ENCODE results near the gene NOP53. TPM values are rescaled to one million over a fixed set of nuclear protein-coding genes. Genes with fewer than 3 reads are reported as not detected.

NOP53 gene
- total RNA-seq (100 to 1,000 TPM; 131 to 208 (median 177) TPM), polyA plus RNA-seq (100 to 1,000 TPM; 210 to 256 TPM)
- long read RNA-seq, donor 1, transcript NOP53-206 (2 exons, 265 nt): minor isoform, 67 of 331 reads
- long read RNA-seq, donor 1, transcript NOP53-201 (13 exons, 1,528 nt): major isoform, 211 of 331 reads
- long read RNA-seq, donor 1, partial matches to known transcripts: 48 of 331 reads
- long read RNA-seq, donor 1, other reads (novel, unspliced or antisense): 5 of 331 reads
- long read RNA-seq, donor 2, transcript NOP53-201 (13 exons, 1,528 nt): major isoform, 181 of 291 reads
- long read RNA-seq, donor 2, transcript NOP53-206 (2 exons, 265 nt): minor isoform, 67 of 291 reads
- long read RNA-seq, donor 2, partial matches to known transcripts: 39 of 291 reads
- long read RNA-seq, donor 2, other reads (novel, unspliced or antisense): 4 of 291 reads
- long read RNA-seq, donor 3, transcript NOP53-201 (13 exons, 1,528 nt): major isoform, 52 of 56 reads
- long read RNA-seq, donor 3, partial matches to known transcripts: 0 of 56 reads
- long read RNA-seq, donor 3, other reads (novel, unspliced or antisense): 2 of 56 reads

DNA sequence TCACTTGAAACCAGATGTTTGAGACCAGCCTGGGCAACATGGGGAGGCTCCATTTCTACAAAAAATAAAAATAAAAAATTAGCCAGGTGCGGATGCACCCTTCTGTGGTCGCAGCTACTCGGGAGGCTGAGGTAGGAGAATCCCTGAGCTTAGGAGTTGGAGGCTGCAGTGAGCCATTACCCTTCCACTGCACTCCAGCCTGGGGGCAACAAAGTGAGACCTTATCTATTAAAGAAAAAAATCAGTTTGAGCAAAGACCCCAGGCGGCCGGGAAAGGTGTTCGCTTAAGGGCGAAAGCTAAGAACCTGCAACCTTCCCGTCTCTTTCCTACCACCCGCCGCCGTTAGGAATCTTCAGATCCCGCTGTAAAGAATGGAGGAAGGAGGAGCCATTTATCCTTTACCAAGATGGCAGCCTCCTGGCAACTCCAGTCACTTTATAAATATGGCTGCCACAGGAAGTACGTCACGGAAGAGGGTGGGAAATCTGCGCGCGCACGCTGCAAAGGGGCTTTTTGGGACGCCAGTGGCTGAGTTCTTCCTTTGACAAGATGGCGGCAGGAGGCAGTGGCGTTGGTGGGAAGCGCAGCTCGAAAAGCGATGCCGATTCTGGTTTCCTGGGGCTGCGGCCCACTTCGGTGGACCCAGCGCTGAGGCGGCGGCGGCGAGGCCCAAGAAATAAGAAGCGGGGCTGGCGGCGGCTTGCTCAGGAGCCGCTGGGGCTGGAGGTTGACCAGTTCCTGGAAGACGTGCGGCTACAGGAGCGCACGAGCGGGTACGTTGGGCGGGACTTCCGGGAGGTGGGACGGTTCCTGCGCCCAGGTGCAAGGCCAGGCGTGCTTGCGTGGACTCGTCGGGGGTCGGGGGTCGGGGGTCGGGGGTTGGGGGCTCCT lies at the start of gene NOP53:
TSS of gene NOP53 (plus strand) at position 537 of the 892 bp plus-strand sequence. CDS start at position 551, 14 bp downstream.
- TF ChIP-seq CTCF (IDR thresholded peaks at IDR 0.05): peak in 1 of 9 donors; percentile 9
- Histone ChIP-seq H3K4me1 (peaks cover 17 to 62% (median 42%) of the 10 kb centered on the region in 9 donors), H3K27ac (peak within 1 kb of the TSS; percentile 91 to 99 (median 96)), H3K27me3 (no peaks in the 10 kb centered on the region), H3K4me3 (peak within 1 kb of the TSS; percentile 58 to 86 (median 76)), H3K36me3 (peaks cover 0 to 61% (median 23%) of the 10 kb centered on the region in 9 donors), H3K9me3 (no peaks in the 10 kb centered on the region)
- ATAC-seq (peak; percentile 62 to 81 (median 72)), DNase-seq (peak; percentile 97)
- 4 to 5% methylated on average over 53 of the region's 53 CpGs for WGBS, 2 donors
- intact Hi-C loops (cut with DNase I): loop anchor here in 2 of 10 donors (2.0 to 5.0 kb wide), 2 partner anchors 32 to 37 kb away; partner anchors contain the start of gene EHD2 (in 1 of the 2)

DNA sequence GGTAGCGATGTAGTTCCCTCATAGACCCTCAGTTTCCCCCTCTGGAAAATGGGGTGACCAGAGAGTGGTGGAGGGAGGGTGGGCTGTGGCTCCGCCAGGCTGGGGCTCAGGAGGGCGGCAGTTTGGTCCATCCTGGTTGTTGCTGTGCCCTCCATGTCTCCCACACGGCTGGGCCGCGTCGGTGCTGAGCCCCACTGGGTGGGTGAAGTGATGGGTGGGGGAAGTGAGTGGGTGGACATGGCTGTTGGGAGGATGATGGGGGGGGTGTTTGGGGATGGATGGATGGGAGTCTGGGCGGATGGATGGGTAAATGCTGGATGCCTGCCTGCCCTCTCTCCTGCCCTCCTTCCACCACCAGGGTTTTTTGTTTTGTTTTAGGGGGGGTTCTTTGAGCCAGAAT lies 48.7 kb upstream of the NOP53 start:
- H3K36me3 ChIP-seq: peaks cover 0 to 83% (median 32%) of the 10 kb centered on the region in 9 donors
- H3K27me3 ChIP-seq: no peaks in the 10 kb centered on the region
- DNase-seq: no peak
- no peak overlapping the region for H3K27ac ChIP-seq
- H3K4me1 ChIP-seq: peaks cover 0 to 10% (median 6%) of the 10 kb centered on the region in 9 donors
- TF ChIP-seq CTCF (IDR thresholded peaks at IDR 0.05): no peak
- H3K4me3 ChIP-seq: no peak overlapping the region
- intact Hi-C loops (cut with DNase I): loop anchor here (5.0 to 10.0 kb wide), 9 partner anchors 82 to 399 kb away; partner anchors contain the start of gene NAPA (in 5 of the 10)
- 85 to 90% methylated on average over 8 of the region's 8 CpGs for WGBS, 2 donors
- no peak for ATAC-seq
- no peaks in the 10 kb centered on the region for H3K9me3 ChIP-seq

DNA sequence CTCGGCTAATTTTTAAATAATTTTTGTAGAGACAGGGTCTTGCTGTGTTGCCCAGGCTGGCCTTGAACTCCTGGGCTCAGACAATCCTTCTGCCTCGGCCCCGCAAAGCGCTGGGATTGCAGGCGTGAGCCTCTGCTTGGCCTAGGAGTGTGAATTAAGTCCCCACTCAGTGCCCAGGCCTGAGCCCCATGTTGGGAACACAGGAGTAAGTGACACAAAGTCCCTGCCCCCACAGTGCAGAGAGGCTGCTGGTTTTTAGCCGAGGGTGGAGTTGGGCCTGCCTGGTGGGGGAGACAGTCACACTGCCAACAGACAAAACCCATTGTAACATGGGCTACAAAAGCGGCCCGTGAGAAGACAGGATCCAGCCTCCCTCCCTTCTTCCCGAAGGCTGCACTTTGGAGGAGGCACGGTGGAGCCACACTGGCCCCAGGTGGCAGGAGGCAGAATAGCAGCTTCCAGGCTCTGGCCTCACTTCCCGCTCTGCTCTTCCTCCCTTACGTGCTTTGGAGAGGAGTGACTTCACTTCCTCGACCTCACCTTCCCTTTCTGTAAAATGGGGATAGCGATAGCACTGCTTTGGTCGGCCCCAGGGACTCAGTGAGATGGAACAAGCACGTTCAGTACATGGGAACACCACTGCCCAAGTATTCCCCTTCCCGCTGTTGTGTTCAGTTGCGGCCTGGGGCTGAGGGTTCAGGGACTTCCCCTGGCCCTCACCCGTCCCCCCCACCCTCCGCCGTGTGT lies 47.3 kb upstream of the NOP53 start:
- Histone ChIP-seq H3K27ac (peak overlapping the region in 7 of 10 donors; percentile 25 to 73 (median 66)), H3K27me3 (no peaks in the 10 kb centered on the region), H3K4me3 (no peak overlapping the region), H3K36me3 (peaks cover 3 to 83% (median 37%) of the 10 kb centered on the region in 9 donors), H3K4me1 (peaks cover 0 to 10% (median 6%) of the 10 kb centered on the region in 9 donors), H3K9me3 (no peaks in the 10 kb centered on the region)
- DNase-seq: peak; percentile 73 to 75
- peak; percentile 91 to 99 (median 96) for TF ChIP-seq CTCF (IDR thresholded peaks at IDR 0.05)
- intact Hi-C loops (cut with DNase I): loop anchor here (2.0 to 10.0 kb wide), 11 partner anchors 83 to 401 kb away; partner anchors contain the start of genes NAPA (in 5 of the 10) and BICRA (in 1 of the 10)
- WGBS, 2 donors: 44 to 48% methylated on average over 21 of the region's 21 CpGs
- ATAC-seq: peak; percentile 79 to 90 (median 84)
